ENCODE measurements around the gene LIF.
"Not testable (repeated sequence)": the region's sequence is repeated elsewhere in the genome, so short reads cannot be mapped to it uniquely, and the experiment has no call there.

Gene LIF

DNA sequence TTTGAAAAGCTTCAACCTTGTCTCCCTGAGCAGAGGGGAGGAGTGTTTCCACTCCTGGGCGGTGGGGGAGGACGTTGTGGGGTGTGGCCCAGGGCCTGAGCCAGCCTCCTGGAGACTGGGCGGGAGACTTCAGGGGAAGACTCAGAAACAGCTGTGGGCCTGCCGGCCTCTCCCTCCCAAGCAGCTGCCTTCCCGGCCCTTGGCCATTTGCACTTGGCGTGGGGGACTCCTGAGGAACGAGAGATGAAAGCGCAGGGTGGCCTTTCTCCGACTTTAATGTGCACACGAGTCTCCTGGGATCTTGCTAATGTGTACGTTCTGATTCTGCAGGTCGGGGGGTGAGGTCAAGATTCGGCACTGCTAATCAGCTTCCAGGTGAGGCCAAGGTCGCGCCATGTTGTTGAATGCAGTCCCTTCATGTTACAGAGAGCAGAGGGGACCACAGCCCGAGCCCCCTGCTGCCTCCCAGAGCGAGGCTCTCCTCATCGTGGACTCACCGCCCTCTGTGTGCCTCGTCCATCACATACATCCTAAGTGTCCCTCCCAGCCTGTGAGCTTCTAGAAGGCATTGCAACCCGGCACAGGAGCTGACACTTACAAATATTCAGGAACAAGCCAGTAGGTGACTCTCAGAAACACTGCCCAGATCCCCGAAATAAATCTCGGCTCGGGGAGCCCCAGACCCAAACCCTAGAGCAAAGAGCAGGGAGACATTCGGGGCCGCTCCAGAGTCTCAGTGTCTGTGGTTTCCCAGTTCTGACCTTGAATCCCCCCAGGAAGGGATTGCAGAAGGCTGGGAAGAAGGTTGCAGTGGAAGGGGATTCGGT, 7.7 kb downstream of the LIF start:
- H3K27ac ChIP-seq (ENCODE audit: low read length) = no peak overlapping the region
- H3K4me1 ChIP-seq (ENCODE audit: control insufficient read depth in 1 of 2, insufficient read depth in 2 of 2, low read length in 2 of 2) = no peaks in the 10 kb centered on the region
- H3K27me3 ChIP-seq (ENCODE audit: low read depth, low read length) = peaks cover 4% of the 10 kb centered on the region
- peaks cover 0 to 6% of the 10 kb centered on the region in 2 donors for H3K36me3 ChIP-seq (ENCODE audit: control insufficient read depth in 1 of 2, insufficient read depth in 2 of 2, low read length in 2 of 2)
- H3K4me3 ChIP-seq (ENCODE audit: low read depth in 1 of 2, low read length in 2 of 2) = no peak overlapping the region
- no peaks in the 10 kb centered on the region for H3K9me3 ChIP-seq (ENCODE audit: control insufficient read depth in 1 of 2, low read length in 2 of 2)

DNA sequence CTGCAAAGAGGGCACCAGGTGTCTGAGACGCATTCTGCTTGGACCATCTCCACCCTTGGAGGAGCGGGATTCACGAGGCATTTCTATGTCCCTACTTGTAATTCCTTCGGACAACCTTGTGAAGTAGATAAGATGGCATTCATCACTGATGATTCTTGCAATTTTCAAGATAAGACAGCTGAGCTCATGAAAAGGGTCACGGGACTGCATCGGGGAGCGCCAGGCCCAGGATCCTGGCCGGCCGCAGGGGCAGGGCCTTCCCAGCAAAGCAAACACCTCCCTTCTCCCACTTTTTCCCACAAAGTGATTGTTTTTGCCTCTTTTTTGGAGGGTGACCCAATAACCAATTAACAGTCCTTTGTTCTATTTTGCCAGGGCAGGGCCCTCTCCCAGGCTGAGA, 8.4 kb downstream of the LIF start:
- Histone ChIP-seq H3K4me1 (ENCODE audit: control insufficient read depth in 1 of 2, insufficient read depth in 2 of 2, low read length in 2 of 2) (no peaks in the 10 kb centered on the region), H3K36me3 (ENCODE audit: control insufficient read depth in 1 of 2, insufficient read depth in 2 of 2, low read length in 2 of 2) (peaks cover 0 to under 1% of the 10 kb centered on the region in 2 donors), H3K27me3 (ENCODE audit: low read depth, low read length) (no peaks in the 10 kb centered on the region), H3K27ac (ENCODE audit: low read length) (no peak overlapping the region), H3K9me3 (ENCODE audit: control insufficient read depth in 1 of 2, low read length in 2 of 2) (no peaks in the 10 kb centered on the region), H3K4me3 (ENCODE audit: low read depth in 1 of 2, low read length in 2 of 2) (no peak overlapping the region)

GRCh38 chr22:30236875-30237274, 9.7 kb downstream of the LIF start:
- H3K9me3 ChIP-seq (ENCODE audit: control insufficient read depth in 1 of 2, low read length in 2 of 2) = no peaks in the 10 kb centered on the region
- peaks cover 5% of the 10 kb centered on the region for H3K27me3 ChIP-seq (ENCODE audit: low read depth, low read length)
- H3K4me3 ChIP-seq (ENCODE audit: low read depth in 1 of 2, low read length in 2 of 2) = no peak overlapping the region
- no peaks in the 10 kb centered on the region for H3K36me3 ChIP-seq (ENCODE audit: control insufficient read depth in 1 of 2, insufficient read depth in 2 of 2, low read length in 2 of 2)
- H3K4me1 ChIP-seq (ENCODE audit: control insufficient read depth in 1 of 2, insufficient read depth in 2 of 2, low read length in 2 of 2) = no peaks in the 10 kb centered on the region
- no peak overlapping the region for H3K27ac ChIP-seq (ENCODE audit: low read length)

DNA sequence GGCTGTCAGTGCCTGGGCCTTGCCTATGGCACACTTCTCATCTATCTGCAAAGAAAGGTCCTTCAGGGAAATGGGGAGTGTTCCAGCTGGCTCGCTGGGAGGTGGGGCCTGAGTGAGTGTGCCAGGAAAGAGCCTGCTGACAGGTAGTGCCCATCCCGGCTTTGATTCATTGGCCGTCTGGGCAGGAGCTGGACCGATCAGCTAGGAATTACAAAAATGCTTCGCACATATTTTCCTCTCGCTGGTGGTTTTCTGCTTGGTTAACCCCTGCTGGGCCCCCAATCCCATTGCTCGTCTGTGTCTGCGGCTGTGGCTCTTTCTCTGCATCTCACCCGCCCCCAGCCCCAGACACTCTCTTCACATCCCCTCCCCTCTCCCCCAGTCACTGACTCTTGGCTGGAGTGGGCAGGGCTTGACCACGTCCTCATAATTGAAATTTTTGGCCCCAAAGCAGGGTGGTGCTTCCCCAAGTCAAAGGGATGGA, 10.8 kb downstream of the LIF start:
- no peaks in the 10 kb centered on the region for H3K36me3 ChIP-seq (ENCODE audit: control insufficient read depth in 1 of 2, insufficient read depth in 2 of 2, low read length in 2 of 2)
- H3K4me1 ChIP-seq (ENCODE audit: control insufficient read depth in 1 of 2, insufficient read depth in 2 of 2, low read length in 2 of 2) = no peaks in the 10 kb centered on the region
- H3K27me3 ChIP-seq (ENCODE audit: low read depth, low read length) = peaks cover 5% of the 10 kb centered on the region
- no peaks in the 10 kb centered on the region for H3K9me3 ChIP-seq (ENCODE audit: control insufficient read depth in 1 of 2, low read length in 2 of 2)
- no peak overlapping the region for H3K4me3 ChIP-seq (ENCODE audit: low read depth in 1 of 2, low read length in 2 of 2)
- no peak overlapping the region for H3K27ac ChIP-seq (ENCODE audit: low read length)

- Histone ChIP-seq H3K9me3 (ENCODE audit: control insufficient read depth in 1 of 2, low read length in 2 of 2) (no peaks in the 10 kb centered on the region), H3K4me1 (ENCODE audit: control insufficient read depth in 1 of 2, insufficient read depth in 2 of 2, low read length in 2 of 2) (no peaks in the 10 kb centered on the region), H3K27ac (ENCODE audit: low read length) (no peak overlapping the region), H3K4me3 (ENCODE audit: low read depth in 1 of 2, low read length in 2 of 2) (no peak overlapping the region), H3K36me3 (ENCODE audit: control insufficient read depth in 1 of 2, insufficient read depth in 2 of 2, low read length in 2 of 2) (no peaks in the 10 kb centered on the region), H3K27me3 (ENCODE audit: low read depth, low read length) (peaks cover 5% of the 10 kb centered on the region)
Observed at GRCh38 chr22:30234786-30235470, 11.6 kb downstream of the LIF start.

GRCh38 chr22:30234325-30234724, 12.2 kb downstream of the LIF start:
- H3K27me3 ChIP-seq (ENCODE audit: low read depth, low read length); H3K9me3 ChIP-seq (ENCODE audit: control insufficient read depth in 1 of 2, low read length in 2 of 2); H3K4me3 ChIP-seq (ENCODE audit: low read depth in 1 of 2, low read length in 2 of 2); H3K27ac ChIP-seq (ENCODE audit: low read length); H3K36me3 ChIP-seq (ENCODE audit: control insufficient read depth in 1 of 2, insufficient read depth in 2 of 2, low read length in 2 of 2); H3K4me1 ChIP-seq (ENCODE audit: control insufficient read depth in 1 of 2, insufficient read depth in 2 of 2, low read length in 2 of 2): not testable (repeated sequence)

GRCh38 chr22:30233582-30233981, 13.0 kb downstream of the LIF start:
- Histone ChIP-seq H3K4me1 (ENCODE audit: control insufficient read depth in 1 of 2, insufficient read depth in 2 of 2, low read length in 2 of 2) (no peaks in the 10 kb centered on the region), H3K27me3 (ENCODE audit: low read depth, low read length) (peaks cover 5% of the 10 kb centered on the region), H3K27ac (ENCODE audit: low read length) (no peak overlapping the region), H3K36me3 (ENCODE audit: control insufficient read depth in 1 of 2, insufficient read depth in 2 of 2, low read length in 2 of 2) (no peaks in the 10 kb centered on the region), H3K4me3 (ENCODE audit: low read depth in 1 of 2, low read length in 2 of 2) (no peak overlapping the region), H3K9me3 (ENCODE audit: control insufficient read depth in 1 of 2, low read length in 2 of 2) (no peaks in the 10 kb centered on the region)

- no peaks in the 10 kb centered on the region for H3K9me3 ChIP-seq (ENCODE audit: control insufficient read depth in 1 of 2, low read length in 2 of 2)
- H3K4me1 ChIP-seq (ENCODE audit: control insufficient read depth in 1 of 2, insufficient read depth in 2 of 2, low read length in 2 of 2) = no peaks in the 10 kb centered on the region
- H3K27ac ChIP-seq (ENCODE audit: low read length) = no peak overlapping the region
- no peaks in the 10 kb centered on the region for H3K36me3 ChIP-seq (ENCODE audit: control insufficient read depth in 1 of 2, insufficient read depth in 2 of 2, low read length in 2 of 2)
- H3K27me3 ChIP-seq (ENCODE audit: low read depth, low read length) = peaks cover 5% of the 10 kb centered on the region
- H3K4me3 ChIP-seq (ENCODE audit: low read depth in 1 of 2, low read length in 2 of 2) = no peak overlapping the region
Observed at GRCh38 chr22:30232716-30233218, 13.8 kb downstream of the LIF start.

DNA sequence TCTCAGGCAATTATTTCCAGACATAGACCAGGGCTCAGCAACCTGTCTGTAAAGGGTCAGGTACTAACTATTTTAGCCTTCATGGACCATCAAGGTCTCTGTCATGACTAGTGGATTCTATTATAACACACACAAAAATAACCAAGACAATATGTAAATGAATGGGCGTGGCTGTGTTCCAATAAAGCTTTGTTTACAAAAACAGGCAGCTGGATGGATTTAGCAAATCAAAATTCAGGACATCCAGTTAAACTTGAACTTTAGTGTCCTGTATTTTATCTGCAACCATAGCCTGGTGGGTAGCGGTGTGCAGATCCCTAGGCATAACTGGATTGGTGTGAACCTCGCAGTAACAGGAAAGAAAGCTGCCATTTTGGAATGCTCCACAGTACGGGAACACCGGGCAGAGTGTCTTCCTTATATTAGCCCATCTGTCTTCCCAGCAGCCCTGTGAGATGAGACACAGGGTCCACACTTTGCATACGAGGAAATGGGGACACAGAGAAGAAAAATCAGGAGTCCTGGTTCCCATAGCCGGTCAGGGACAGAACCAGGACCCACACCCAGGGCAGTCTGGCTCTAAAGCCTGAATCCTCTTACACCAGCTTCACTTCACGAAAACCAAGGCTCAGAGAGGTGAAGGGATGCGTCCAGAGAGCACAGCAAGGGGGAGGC, 15.6 kb downstream of the LIF start:
- no peak overlapping the region for H3K27ac ChIP-seq (ENCODE audit: low read length)
- no peak overlapping the region for H3K4me3 ChIP-seq (ENCODE audit: low read depth in 1 of 2, low read length in 2 of 2)
- H3K4me1 ChIP-seq (ENCODE audit: control insufficient read depth in 1 of 2, insufficient read depth in 2 of 2, low read length in 2 of 2) = no peaks in the 10 kb centered on the region
- H3K27me3 ChIP-seq (ENCODE audit: low read depth, low read length) = peaks cover 5% of the 10 kb centered on the region
- no peaks in the 10 kb centered on the region for H3K9me3 ChIP-seq (ENCODE audit: control insufficient read depth in 1 of 2, low read length in 2 of 2)
- no peaks in the 10 kb centered on the region for H3K36me3 ChIP-seq (ENCODE audit: control insufficient read depth in 1 of 2, insufficient read depth in 2 of 2, low read length in 2 of 2)

GRCh38 chr22:30230330-30230729, 16.2 kb downstream of the LIF start:
- Histone ChIP-seq H3K27ac (ENCODE audit: low read length) (no peak overlapping the region), H3K9me3 (ENCODE audit: control insufficient read depth in 1 of 2, low read length in 2 of 2) (no peaks in the 10 kb centered on the region), H3K27me3 (ENCODE audit: low read depth, low read length) (peaks cover 5% of the 10 kb centered on the region), H3K36me3 (ENCODE audit: control insufficient read depth in 1 of 2, insufficient read depth in 2 of 2, low read length in 2 of 2) (no peaks in the 10 kb centered on the region), H3K4me1 (ENCODE audit: control insufficient read depth in 1 of 2, insufficient read depth in 2 of 2, low read length in 2 of 2) (no peaks in the 10 kb centered on the region), H3K4me3 (ENCODE audit: low read depth in 1 of 2, low read length in 2 of 2) (no peak overlapping the region)
